Measurements from ENCODE around the gene CAMK2A.

CAMK2A gene

GRCh38 chr5:150298701-150299451, 9.3 kb upstream of the CAMK2A start:
- DNase-seq = no peak

- DNase-seq = no peak
Observed at GRCh38 chr5:150297934-150298595, 8.5 kb upstream of the CAMK2A start.

GRCh38 chr5:150297236-150297890, 7.8 kb upstream of the CAMK2A start:
- DNase-seq = no peak

DNA sequence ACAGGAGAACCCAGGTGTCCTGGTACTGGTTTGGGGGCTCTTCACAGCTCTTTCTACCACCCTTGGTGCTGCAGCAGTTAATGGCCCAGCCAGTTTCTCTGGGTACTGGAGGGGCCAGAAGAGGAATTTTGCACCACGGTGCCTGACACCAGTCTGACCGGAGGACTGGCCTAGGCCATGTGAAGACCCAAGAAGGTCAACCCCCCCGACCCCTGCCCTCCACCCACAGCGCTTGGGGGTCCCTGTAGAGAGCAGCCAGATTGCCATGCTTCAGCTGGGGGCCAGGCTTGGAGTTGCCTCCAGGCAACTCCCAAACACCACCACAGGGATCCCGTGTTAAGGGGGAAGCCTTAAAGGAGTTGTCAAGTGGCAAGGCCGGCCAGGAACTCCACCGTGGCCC, 6.9 kb upstream of the CAMK2A start:
- DNase-seq = no peak

DNA sequence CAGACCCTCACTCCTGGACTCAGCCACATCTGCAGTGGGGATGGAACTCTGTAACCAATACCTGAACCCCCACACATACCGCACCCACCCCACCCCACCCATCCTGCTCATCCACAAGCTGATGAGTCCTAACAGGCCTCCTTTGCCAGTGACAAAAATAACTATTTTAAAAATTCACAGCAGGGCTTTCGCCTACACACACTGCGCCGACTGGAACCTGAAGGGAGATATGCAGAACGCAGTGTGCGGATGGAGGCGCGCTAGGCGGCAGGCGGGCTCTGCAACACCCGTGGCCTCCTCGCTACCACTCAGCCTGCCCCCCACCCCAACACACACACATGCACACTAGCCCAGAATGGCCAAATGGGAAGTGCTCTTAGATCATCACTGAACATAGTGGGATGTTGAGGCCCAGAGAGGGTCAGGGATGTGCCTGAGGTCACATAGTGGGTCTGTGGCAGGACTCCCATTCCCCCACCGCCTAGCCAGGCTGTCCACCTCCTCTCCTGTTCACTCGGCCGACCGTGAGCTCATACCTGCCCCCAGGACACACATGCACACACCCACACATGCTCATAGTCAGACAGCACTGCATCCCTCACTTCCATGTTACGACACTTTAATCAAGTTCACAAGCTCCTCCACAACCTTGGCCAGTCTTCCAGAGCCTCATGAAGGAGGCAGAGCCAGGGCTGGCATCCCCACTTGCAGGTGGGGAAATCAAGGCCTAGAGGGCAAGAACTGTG, 6.3 kb upstream of the CAMK2A start:
- no peak for DNase-seq

- DNase-seq = no peak
Observed at GRCh38 chr5:150295172-150295634, 5.6 kb upstream of the CAMK2A start.

DNA sequence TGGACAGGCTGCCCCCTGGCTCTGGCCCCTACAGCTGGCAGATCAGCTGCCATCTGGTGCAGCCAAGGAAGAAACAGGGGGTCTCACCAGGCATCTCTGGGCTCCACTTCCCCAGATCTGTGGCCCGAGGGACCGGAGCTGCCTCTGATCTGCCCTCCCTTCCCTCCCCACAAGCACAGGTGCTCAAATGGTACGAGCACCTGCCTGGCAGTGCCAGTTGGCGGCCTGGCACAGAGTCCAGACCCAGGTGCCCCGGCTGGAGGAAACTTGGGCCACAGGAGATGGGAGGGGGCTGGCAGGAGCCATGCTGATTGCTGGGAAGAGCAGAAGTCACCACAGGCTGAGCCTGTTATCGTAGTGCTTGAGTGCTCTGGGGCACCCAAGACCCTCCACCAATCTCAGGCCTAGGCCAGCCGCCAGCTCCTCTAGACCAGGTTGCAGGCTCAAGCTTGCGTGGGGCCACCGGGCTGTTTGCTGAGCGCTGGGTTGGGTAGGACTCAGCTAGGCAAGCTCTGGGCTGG, 5.0 kb upstream of the CAMK2A start:
- no peak for DNase-seq

DNA sequence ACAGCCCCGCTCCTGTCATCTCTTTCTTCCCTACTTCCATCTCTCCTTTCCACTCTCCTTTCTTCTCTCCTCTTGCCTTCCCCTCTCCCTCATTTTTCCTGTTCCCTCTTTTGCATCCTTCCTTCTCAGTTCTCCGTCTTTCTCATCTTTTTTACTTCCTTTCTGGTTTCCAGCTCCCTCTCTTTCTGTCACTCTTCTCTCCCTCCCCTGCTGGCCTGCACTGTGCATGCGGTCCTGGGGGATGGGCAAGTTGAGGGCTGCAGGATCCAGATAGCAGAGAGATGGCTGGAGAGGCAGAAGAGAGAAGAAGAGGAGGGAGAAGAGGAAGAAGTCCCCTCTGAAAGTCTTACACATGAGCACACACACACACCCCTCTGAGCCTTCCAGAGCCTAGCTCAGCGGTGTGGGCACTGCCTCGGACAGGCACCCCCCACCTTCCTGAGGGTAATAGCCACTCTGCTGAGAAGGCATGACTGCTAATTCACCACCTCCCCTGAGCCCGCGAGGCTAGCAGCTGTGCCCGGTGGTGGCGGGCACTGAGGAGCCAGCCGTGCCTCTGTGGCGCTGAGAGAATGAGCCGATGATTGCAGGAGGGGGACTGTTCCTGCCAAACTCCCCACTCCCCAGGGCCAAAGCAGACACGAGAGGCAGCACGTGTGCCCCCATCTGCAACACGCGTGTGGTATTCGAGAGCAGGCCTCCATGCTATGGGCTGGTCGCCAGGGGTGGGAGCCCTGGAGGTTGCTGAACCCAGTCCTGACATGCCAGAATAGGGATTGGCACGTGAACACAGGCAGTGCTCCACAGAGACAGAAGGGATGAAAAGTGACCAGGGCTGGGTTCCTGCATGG, 3.7 kb upstream of the CAMK2A start:
- DNase-seq = no peak

DNA sequence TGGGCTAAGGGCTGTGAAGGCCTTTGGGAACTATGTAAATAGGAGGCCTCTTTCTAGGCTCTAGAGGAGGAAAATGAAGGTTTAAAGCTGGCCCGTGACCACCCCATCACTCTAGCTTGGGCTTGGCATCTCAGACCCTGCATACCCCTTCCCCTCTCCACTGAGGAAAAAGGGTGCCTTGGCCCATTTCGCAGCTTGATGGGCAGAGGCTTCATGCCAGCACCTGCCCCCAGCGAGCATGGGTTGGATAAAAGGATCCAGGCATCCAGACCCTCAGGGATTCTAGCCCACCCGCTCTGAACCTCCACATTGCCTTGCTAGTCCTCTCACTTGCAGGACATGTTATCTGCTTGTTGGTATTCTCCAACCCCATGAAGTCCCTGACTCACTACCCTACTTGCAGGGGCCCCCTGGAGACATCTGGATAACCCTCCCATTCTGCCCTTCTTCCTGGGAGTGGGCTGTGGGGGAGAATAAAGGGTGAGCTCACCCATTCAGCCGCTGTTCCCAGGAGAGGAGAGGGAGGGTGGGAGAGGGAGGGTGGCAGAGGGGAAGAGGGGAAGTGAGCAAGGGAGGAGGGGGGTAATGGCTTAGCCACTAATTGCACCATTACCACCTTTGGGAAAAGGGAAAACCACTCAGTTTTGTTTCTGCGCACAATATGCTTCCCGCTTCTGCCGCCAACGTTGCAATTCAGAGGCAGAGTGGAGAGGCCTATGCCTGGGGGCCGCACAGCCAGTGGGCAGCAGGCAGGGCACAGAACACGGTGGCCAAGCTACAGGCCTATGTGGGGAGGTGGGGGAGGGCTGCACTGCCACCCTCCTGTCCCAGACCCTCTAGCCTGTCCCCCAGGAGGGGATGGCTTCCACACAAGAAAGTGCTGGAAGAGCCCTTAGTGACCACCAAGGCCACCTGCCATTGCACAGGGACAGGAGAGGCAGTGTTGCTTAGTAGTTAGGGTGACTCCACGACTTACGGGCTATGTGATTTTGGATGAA, 2.1 kb upstream of the CAMK2A start:
- DNase-seq = no peak

DNA sequence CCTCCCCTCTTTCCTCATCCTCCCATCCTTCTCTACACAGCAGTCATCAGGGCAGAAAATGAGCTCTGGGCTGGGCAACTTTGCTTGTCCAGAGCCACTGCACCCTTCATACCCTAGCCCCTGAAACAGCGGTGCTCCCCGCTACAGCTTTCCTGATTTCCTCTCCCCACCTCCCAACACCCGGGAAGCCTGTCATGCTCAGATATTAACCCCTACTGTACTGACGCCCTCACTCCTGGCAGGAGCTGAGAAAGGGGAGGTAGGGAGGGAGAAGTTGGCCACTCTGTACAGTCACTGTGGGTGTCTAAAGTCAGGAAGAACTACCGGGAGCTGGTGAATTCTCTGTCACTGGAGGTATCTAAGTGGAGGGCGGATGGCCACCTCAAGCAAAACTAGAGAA, 782 bp downstream of the CAMK2A start:
- no peak for DNase-seq

DNA sequence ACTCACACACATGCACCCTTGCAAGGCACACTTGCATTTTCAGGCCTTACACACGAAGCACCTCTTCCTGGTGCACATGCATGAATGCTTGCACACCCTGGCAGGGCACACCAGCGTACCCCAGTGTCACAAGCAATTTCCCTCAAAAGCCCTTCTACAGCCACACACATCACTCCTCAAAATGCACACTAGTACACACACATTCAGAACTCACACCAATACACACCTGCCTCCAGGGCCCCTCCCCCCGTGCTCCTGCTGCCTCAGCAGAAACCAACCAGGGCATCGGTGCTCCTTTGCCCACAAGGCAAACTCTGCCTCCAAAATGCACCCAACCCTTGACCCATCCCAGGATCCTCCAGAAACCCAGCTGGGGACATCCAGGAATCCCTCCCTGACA, 1.2 kb downstream of the CAMK2A start:
- DNase-seq = no peak

DNA sequence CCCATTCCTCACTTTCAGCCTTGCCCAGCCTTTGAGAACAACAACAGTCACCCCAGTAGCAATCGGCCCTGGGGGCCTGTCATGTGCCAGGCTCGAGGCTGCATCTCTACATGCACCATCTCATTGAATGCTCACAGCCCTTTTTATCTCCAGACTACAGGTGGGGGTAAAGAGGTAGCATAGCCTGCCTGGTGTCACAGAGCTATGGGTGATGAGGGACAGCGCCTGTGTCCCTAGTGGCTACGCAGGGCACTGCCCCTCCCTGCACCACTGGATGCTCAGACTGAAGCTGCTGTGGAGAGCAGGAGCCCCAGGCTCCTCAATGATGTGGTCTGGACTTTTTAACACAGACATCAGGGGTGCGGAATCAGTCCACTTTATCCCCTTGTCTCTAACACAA, 2.8 kb downstream of the CAMK2A start:
- no peak for DNase-seq

DNA sequence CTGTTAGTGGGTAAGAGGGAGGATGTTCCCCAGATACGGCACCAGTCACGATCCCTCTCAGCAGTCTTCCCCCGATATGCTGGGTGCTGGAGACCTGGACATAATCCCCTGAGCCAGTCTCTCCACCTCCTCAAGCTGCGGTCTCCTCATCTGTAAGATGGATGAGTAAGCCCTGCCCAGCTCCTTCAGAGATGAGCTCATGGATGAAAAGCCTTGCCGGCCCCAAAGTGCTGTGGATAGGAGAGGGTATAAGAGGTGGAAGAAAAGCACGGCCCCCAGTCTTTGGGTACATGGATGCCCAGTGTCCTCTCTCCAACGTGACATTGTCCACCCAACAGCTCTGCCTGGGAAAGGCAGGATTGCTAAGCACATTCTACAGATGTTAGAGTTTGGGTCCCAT, 4.5 kb downstream of the CAMK2A start:
- no peak for DNase-seq

DNA sequence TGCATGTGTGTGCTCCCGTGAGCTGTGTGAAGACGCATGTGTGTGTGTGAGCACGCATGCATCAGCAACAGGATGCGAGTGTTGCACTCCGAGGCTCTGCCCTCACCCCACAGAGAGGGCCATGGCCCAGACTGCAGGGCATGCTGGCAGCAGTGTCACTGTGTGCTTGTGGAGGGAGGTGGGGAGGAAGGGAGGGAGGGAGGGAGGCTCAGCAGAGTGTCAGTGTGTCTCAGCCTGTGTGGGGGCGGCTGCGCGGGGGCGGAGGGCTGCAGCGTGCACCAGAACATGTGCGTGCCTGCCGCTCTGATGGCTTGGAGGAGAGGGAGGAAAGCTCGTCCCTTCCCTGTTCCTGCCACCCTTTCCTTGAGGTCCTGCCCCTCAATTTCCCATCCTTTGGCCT, 5.3 kb downstream of the CAMK2A start:
- DNase-seq = no peak

DNA sequence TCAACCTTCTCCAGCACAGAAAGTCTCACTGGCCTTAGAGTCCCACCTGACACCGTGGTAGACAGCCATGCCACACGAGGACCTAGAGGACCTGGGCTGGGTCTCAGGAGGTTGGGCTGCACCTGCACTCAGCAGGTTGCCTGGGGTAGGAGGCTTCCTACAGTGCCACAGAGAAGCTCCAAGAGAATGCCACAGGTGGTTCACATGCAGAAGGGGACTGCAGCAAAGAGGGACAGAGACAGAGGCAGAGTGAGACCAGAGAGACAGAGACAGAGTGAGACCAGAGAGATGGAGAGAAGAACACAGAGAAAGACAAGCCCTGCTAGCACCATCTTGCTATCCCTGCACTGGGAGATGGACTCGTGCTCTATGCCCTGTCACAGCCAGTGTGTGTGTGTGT, 5.7 kb downstream of the CAMK2A start:
- DNase-seq = no peak

DNA sequence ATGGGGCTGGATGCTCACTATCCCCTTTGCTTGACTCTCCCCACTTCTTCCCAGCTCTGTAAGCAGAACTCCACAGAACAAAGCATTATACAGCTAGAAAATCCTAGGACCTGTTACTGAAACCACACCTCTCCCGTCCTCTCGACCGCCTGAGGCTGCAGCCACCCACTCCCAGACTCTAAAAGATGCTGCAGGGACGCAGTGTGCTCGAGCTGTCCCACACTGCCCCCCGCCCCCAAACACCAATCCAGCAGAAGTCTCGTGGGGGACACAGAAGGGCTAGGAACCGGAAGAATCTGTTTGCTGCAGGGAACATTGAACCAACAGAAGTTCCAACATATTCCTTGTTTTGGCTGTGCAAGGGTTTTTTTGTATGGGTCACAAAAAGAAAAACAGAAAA, 7.6 kb downstream of the CAMK2A start:
- no peak for DNase-seq

- DNase-seq = no peak
Observed at GRCh38 chr5:150279330-150280020, 10.1 kb downstream of the CAMK2A start.

DNA sequence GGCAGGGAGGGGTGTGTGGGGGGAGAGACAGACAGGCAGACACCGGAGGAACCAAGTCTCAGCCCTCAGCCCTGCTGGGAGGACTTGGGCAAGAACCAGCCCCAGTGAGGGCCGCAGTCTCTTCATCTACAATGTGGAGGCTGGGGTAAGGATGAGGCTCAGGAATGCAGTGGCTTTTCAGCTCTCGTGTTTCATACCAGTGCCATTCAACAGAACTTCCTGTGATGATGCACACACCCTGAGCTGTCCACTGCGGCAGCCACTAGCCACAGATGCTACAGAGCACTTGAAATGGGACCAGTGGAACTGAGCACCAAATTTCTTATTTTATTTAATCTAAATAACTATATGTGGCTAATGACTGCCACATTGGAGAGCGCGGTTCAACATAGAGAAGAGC, 10.7 kb downstream of the CAMK2A start:
- no peak for DNase-seq

DNA sequence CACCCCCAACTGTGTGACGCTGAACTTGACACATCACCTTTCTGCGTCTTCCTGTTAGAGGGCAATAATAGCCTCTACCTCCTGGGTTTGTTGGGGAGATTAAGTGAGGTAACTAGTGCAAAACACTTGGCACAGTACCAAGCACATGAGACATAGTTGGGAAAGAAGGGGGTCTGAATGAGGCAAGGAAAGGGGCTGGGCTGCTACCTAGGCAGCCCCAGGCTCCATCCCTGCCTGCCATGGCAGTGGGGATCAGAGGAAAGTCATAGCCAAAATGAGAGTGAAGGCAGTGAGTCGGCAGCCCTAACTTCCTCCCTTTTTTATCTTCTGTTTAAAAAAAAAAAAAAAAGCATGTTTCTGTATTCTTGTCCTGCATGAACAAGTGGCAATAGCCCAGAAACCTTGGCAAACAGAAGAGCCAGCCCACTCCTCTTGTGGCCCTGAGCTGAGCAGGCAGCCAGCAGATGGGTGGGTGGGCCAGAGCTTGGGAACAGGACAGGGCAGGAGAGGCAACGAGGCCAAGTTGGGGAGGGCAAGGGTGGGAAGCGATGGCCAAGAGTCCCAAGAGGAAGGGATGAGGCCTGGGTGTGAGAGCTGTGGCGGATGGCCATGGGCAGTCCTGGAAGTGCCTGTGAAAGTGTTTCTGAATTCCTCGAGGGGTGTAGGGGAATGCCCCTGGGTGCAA, 11.4 kb downstream of the CAMK2A start:
- no peak for DNase-seq

DNA sequence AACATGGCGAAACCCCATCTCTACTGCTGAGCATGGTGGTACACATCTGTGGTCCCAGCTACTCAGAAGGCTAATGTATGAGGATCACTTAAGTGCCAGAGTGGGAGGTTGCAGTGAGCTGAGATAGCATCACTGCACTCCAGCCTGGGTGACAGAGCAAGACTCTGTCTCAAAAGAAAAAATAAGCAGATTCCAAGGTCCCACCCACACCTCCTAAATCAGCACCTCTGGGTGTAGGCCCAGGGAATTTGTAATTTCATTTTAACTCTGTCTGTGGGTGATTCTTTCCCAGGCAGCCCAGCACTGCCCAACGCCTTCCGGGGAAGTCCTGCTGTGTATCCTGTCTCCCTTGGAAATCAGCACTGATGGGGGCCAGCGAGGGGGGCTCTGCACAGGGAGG, 12.5 kb downstream of the CAMK2A start:
- no peak for DNase-seq
